Melanocyte of skin (primary cell): ENCODE results near the gene JPT1. TPM values are rescaled to one million over a fixed set of nuclear protein-coding genes. Genes with fewer than 3 reads are reported as not detected.

Experiments
- small RNA-seq, 2 donors: library from RNA; depleted of rRNA; stranded (forward); fragments of <200 nt; gene quantifications; one replicate each; pipeline ENCODE3, GENCODE V24; 2012
- total RNA-seq, 2 donors: library from RNA; depleted of rRNA; stranded (reverse); fragments of >200 nt; gene quantifications; 2 replicates each; pipeline ENCODE4 v1.2.3, GENCODE V29; 2012

JPT1 gene, protein sequence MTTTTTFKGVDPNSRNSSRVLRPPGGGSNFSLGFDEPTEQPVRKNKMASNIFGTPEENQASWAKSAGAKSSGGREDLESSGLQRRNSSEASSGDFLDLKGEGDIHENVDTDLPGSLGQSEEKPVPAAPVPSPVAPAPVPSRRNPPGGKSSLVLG
- 100 to 1,000 TPM; 109 to 238 TPM for total RNA-seq

DNA sequence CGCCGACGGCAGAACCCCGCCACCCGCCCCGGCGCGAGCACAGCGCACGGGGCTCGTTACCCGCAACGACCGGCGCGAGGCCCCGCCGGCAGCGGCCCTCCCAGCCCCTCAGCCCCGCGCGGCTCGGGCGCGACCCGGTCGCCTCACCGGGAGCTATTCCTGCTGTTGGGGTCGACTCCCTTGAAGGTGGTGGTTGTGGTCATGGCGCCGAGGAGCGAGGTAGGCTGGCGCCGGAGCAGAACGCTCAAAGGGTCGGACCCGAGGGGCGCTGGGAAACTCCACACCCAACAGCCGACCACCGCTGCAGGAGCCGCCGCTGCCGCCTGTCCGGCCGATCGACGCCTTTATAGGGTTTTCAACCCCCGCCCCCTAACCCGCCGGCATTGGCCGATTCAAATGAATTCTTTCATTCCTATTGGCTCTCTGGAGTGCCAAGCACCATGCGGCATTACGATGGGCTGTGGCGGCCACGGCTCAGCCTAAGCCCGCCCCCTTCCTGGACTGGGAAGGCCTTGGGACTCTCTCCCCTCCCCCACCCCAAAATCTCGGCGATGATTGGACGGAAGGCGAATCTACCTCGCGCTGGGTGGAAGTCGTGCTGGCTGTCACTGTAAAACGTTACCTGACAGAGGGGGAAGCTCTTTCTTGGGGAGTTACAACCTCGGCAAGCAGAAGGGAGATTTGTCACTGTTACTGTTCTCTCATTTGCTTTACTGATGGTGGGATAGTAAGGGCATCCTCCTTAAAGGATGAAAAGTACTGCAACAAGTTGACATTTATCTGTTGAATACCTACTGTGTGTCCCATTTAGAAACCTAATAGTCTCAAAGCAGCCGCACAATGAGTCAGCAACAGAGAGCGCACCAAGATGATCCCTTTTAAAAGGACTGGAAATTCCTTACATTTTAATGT lies at the start of gene JPT1:
Gene JPT1, minus strand, starts transcription at position 318 of the 912 bp plus-strand sequence. Its CDS starts 115 bp downstream, at position 203.

DNA sequence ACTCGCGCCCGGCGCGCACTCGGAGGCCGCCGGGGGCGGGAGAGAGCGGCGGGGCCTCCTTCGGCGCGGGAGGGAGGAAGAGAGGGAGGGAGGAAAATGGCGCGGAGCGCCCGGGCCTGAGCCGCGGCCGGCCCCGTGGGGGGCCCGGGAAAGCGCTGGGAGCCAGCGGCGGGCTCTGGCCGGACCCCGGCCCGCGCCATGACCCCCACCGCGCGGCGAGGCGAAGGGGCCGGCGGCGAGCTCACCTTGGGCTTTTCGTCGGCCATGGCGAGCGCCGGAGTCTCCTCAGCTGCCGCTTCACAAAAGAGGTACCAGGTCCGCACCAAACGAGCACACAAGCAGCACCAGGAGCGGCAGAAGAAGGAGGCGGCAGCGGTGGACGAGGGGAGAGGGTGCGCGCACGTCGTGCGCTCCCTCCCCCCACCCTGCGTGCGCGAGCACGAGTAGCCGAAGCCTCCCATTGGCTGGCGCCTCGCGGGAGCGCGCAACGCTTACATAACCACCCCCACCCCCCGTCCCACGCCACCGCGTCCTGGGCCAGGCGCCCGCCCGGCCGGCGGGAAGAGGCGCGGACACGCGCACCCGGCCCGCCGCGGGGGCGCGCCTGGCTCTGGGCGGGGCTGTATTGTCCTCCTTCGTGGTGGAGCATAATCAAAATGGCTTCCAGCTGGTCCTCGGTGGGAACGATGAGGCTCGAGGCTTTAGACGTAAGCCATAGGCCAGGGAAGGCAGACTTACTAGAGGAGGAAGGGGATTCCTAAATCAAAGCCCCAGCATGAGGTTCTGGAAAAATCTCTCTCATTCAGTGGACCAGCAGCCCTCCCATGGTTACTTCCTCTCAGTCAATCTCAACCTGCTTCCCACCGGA lies 28.5 kb upstream of the JPT1 start, which contains the start of gene SUMO2:
Gene SUMO2, minus strand, starts transcription at position 391 of the 868 bp plus-strand sequence. Its CDS starts 125 bp downstream, at position 266.

DNA sequence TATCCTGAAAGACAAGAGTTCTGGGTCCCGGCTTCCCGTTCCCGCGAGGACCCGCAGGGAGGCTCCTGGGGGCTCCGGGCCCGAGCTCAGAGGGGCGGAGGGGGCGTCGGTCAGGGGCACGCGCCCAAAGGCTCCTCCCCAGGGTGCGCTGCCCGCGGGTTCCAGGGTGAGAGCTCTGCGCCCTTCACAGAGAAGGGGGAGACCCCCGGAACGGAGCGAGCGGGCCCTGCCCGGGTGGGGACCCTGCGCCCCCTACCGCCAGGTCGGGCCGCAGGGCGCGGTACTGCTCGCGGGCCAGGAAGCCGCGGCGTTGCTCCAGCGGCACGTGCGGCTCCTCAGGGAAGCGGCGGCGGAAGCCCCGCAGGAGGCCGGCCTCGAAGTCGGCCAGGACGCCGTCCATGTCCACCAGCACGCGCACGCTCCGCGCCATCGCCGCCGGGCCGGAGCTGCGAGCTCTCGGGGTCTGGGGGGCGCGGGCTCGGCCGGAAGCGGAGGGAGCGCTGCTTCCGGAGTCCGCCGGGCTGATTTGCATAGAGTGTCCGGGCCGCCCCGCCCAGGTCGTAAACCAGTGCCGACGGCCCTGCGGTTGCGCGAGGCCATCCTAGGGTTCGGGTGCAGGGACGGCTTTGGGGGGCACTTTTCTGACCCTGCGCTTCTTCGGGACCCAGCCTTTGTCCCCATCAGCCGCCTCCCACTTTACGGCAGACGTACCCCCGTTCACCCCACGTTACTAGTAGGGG lies 22.9 kb downstream of the JPT1 start, which contains the start of gene NT5C:
Gene NT5C, minus strand, starts transcription at position 465 of the 740 bp plus-strand sequence. Its CDS starts 35 bp downstream, at position 430.

DNA sequence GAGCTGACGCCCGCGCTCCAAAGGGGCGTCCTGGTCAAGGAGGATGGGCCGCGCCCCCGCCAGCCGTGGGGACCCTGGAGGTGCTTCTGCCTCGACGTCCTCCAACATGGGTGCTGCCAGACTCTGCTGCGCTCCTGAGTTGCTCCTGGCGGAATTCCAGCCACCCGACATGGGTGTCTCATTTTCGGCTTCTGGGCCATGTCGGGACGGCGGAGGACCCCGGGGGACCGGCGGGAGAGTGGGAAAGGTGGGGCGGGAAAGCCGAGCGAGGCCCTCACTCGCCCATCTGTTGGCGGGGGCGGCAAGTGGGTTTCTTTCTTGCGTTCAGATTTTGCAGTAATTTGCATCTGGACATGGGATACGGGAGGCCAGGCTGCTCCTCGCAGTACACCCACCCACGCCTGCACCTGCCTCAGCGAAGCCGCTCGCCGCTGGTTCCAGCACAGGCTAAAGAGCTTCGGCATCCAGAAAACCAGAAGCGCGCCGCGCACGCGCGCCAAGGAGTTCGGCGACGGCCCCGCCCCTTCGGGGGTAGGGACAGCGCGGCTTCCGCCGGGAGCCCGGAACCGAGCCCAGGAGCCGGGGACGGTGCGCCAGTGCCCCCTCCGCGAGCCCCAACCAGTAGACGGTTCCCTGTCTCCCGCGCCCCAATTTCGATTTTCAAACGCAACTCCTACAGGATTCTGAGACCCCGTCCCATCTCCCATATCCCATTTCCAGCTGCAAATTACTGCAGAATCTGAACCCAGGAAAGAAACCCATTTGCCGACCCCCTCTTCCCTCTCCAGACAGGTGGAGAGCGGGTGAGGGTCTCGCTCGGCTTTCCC lies 44.7 kb downstream of the JPT1 start, which contains the start of gene ARMC7:
Gene ARMC7, plus strand, starts transcription at position 563 of the 827 bp plus-strand sequence. CDS start 320 bp downstream, outside the sequence.

DNA sequence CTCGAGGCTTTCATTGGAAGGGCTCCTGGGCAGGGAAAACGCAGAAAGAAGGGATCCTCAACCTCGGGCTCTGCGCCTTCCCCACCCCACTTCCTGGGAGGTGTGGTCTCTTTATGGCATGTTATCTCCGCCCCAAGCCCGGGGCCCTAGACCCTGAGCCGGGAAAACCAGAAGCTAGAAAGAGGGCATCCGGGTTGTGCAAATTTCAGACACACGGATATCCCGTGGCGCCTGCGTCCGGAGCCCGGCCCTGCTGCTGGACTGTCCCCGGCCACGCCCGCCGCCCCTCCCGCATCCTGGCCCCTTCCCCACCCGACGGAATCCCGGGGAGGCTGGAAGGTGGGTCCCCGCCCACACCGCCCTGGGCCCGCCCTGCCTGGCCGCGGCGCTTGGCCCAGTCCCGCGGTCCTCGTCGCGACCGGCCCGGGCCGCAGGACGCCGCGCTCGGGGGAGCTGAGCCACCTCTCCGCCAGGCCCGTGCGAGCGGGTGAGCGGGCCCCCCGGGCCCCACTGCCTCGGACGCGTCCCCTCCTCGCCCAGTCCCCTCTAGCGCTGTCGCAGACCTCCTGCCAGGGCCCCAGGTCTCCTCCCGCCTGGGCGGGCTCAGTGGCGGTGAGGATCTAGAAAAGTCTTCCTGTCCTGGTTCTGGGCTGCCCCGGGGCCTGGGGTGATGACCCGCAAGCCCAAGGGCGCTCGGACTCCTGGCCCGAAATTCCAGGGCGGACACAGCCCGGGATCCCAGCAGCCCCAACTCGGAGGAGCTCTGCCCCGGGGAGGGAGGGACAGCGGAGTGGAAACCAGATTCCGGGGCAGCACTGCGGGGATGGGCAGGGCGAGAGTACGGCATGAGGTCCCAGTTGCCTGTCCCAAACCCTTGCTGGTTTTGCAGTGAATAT lies 66.5 kb downstream of the JPT1 start, which contains the start of gene SLC16A5:
Gene SLC16A5, plus strand, starts transcription at position 397 of the 896 bp plus-strand sequence. CDS start 5,683 bp downstream, outside the sequence.

Small RNA genes lying within 50 kb of the gene (small RNA-seq; reads per million reads assigned to genes)
- gene RF00019 = 0 reads per million in 2 donors

Other genes with a start within 250 kb of the JPT1 start
- not detected for gene USH1G, start 231.3 kb downstream of the JPT1 start, total RNA-seq
- gene OTOP2, start 230.2 kb downstream of the JPT1 start, total RNA-seq = not detected
- gene OTOP3, start 218.6 kb downstream of the JPT1 start, total RNA-seq = not detected
- not detected for gene HID1, start 181.8 kb downstream of the JPT1 start, total RNA-seq
- 1 to 10 TPM; 4.1 to 6.0 TPM for gene CDR2L, start 166.9 kb downstream of the JPT1 start, total RNA-seq
- 10 to 100 TPM; 29.3 to 36.0 TPM for gene MRPL58, start 141.8 kb downstream of the JPT1 start, total RNA-seq
- 100 to 1,000 TPM; 218 to 264 TPM for gene ATP5PD, start 107.5 kb downstream of the JPT1 start, total RNA-seq
- gene KCTD2, start 107.3 kb downstream of the JPT1 start, total RNA-seq = 10 to 100 TPM; 16.0 to 20.0 TPM
- 10 to 100 TPM; 12.0 to 17.0 TPM for gene SLC16A5, start 66.6 kb downstream of the JPT1 start, total RNA-seq
- gene ARMC7, start 44.5 kb downstream of the JPT1 start, total RNA-seq = 1 to 10 TPM; 3.8 to 4.0 TPM
- gene NT5C, start 22.8 kb downstream of the JPT1 start, total RNA-seq = 10 to 100 TPM; 40.3 to 42.6 TPM
- 10 to 100 TPM; 55.1 to 86.6 TPM for gene SUMO2, start 28.4 kb upstream of the JPT1 start, total RNA-seq
- gene NUP85, start 51.2 kb upstream of the JPT1 start, total RNA-seq = 10 to 100 TPM; 36.8 to 59.9 TPM
- gene GGA3, start 107.1 kb upstream of the JPT1 start, total RNA-seq = 10 to 100 TPM; 13.8 to 15.0 TPM
- gene MRPS7, start 107.4 kb upstream of the JPT1 start, total RNA-seq = 10 to 100 TPM; 55.7 to 82.6 TPM
- gene MIF4GD, start 116.7 kb upstream of the JPT1 start, total RNA-seq = 10 to 100 TPM in 1 of 2 donors, 1 to 10 TPM in 1; 4.7 to 10.7 TPM
- gene SLC25A19, start 134.9 kb upstream of the JPT1 start, total RNA-seq = 10 to 100 TPM in 1 of 2 donors, 1 to 10 TPM in 1; 4.5 to 11.0 TPM